SH-SY5Y (cell line): Measurements from ENCODE around the gene ROBO1.

Source experiments
- GATA2 ChIP-seq: IDR thresholded peaks from 2 replicates; pipeline ENCODE4 v1.6.1; 2011; ENCODE audit warnings: mild to moderate bottlenecking, low read depth, low read length
- GATA3 ChIP-seq: IDR thresholded peaks from 2 replicates; pipeline ENCODE4 v1.6.1; 2011; ENCODE audit warnings: low read depth, mild to moderate bottlenecking, low read length, moderate library complexity

- TF ChIP-seq GATA2 (no peak), GATA3 (no peak)
Observed at GRCh38 chr3:79103307-79103706, 664.5 kb downstream of the ROBO1 start.
